NT2/D1 (cell line): ENCODE results near the gene GJB5.

Source experiments
- DNase-seq: peaks from one replicate; pipeline ENCODE4 v3.0.0-alpha.2; 2011; ENCODE audit warnings: low read depth, low spot score
- H3K27me3 ChIP-seq: 2 replicates; pipeline ENCODE4 v1.6.0; 2011; ENCODE audit warnings: mild to moderate bottlenecking; ENCODE audit not compliant: insufficient read length, insufficient read depth
- H3K36me3 ChIP-seq: 2 replicates; pipeline ENCODE4 v1.6.1; 2011; ENCODE audit warnings: mild to moderate bottlenecking, low read length, mixed read lengths; ENCODE audit not compliant: insufficient read depth, insufficient read length
- H3K4me1 ChIP-seq: 2 replicates; pipeline ENCODE4 v1.5.1; 2011; ENCODE audit not compliant: insufficient read depth, insufficient read length
- H3K4me3 ChIP-seq: 2 replicates; pipeline ENCODE4 v1.5.1; 2011; ENCODE audit warnings: low read depth; ENCODE audit not compliant: insufficient read length
- H3K9ac ChIP-seq: 2 replicates; pipeline ENCODE4 v1.6.0; 2011; ENCODE audit warnings: low read depth; ENCODE audit not compliant: insufficient read length
- H3K9me3 ChIP-seq: 2 replicates; pipeline ENCODE4 v1.5.1; 2011; ENCODE audit warnings: mild to moderate bottlenecking, low read length; ENCODE audit not compliant: insufficient read depth
- SUZ12 ChIP-seq: IDR thresholded peaks from 2 replicates; pipeline ENCODE4 v1.6.1; 2011; ENCODE audit not compliant: insufficient read length, insufficient read depth; ENCODE audit errors: extremely low read depth
- YY1 ChIP-seq: IDR thresholded peaks from 2 replicates; pipeline ENCODE4 v1.6.1; 2011; ENCODE audit not compliant: insufficient read length, insufficient read depth
- ZNF274 ChIP-seq: IDR thresholded peaks from 2 replicates; pipeline ENCODE4 v1.6.1; 2011; ENCODE audit warnings: mild to moderate bottlenecking, low read depth, low read length

The GJB5 gene

GRCh38 chr1:34800214-34800613 is 45.4 kb downstream of the GJB5 start:
- H3K9ac ChIP-seq = no peak overlapping the region
- no peak for TF ChIP-seq ZNF274
- TF ChIP-seq YY1 = no peak
- no peak for TF ChIP-seq SUZ12
- H3K36me3 ChIP-seq = no peaks in the 10 kb centered on the region
- H3K9me3 ChIP-seq = peaks cover 8% of the 10 kb centered on the region; the same call in 1 of the 2 replicates
- no peaks in the 10 kb centered on the region for H3K27me3 ChIP-seq
- peaks cover 4% of the 10 kb centered on the region for H3K4me1 ChIP-seq
- no peak overlapping the region for H3K4me3 ChIP-seq
- no peak for DNase-seq

DNA sequence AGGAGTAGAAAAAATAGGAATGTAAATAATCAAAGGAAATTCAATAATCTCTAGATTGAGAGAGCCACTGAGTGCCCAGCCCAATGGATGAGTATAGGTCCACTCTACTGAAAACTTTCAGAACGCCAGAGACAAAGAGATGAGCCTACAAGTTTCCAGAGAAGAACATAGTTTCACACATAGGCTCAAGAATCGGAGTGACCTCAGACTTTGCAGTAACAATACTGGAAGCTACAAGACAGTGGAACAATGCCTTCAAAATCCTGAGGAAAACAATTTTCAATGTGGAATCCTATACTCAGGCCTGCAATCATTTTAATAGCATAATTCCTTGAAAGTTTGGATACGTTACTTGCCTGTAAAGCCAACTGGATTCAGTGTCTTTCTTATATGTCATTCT is 48.9 kb downstream of the GJB5 start:
- DNase-seq = no peak
- Histone ChIP-seq H3K4me3 (no peak overlapping the region), H3K9ac (no peak overlapping the region), H3K4me1 (no peaks in the 10 kb centered on the region), H3K36me3 (no peaks in the 10 kb centered on the region), H3K9me3 (peaks cover 8% of the 10 kb centered on the region; the same call in 1 of the 2 replicates), H3K27me3 (no peaks in the 10 kb centered on the region)
- TF ChIP-seq ZNF274 = no peak
- no peak for TF ChIP-seq YY1
- no peak for TF ChIP-seq SUZ12

GRCh38 chr1:34806396-34806795 is 51.5 kb downstream of the GJB5 start:
- Histone ChIP-seq H3K9ac (no peak overlapping the region), H3K36me3 (no peaks in the 10 kb centered on the region), H3K4me1 (no peaks in the 10 kb centered on the region), H3K4me3 (no peak overlapping the region), H3K9me3 (peaks cover 8% of the 10 kb centered on the region; the same call in 1 of the 2 replicates), H3K27me3 (no peaks in the 10 kb centered on the region)
- no peak for DNase-seq
- TF ChIP-seq ZNF274 (no peak), YY1 (no peak), SUZ12 (no peak)
